ENCODE measurements around the gene TMEM150A.
"Not testable (repeated sequence)": the region's sequence is repeated elsewhere in the genome, so short reads cannot be mapped to it uniquely, and the experiment has no call there.

TMEM150A gene

DNA sequence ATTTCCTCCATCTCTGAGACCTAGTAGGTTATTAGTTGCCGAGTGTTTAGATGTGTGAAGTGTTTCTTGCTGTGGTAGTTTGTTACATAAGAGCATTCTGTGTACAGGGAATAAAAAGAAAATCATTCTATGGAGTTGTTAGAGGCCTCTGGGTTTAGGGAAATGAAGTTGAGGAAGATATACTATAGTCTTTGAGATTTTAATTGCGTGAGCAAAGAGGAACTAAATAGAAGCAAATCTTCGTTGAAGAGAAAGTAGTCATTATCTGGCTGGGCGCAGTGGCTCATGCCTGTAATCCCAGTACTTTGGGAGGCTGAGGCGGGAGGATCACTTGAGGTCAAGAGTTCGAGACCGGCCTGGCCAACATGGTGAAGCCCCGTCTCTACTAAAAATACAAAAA lies 32.5 kb upstream of the TMEM150A start:
- no peak for TF ChIP-seq CTCF (conservative IDR thresholded peaks at IDR 0.05; ENCODE audit: control insufficient read depth, insufficient read depth, low read depth, low read length)
- no peak for DNase-seq (ENCODE audit: low read depth)
- H3K4me3 ChIP-seq (ENCODE audit: control insufficient read depth, low read depth, low read length) = no peak overlapping the region

DNA sequence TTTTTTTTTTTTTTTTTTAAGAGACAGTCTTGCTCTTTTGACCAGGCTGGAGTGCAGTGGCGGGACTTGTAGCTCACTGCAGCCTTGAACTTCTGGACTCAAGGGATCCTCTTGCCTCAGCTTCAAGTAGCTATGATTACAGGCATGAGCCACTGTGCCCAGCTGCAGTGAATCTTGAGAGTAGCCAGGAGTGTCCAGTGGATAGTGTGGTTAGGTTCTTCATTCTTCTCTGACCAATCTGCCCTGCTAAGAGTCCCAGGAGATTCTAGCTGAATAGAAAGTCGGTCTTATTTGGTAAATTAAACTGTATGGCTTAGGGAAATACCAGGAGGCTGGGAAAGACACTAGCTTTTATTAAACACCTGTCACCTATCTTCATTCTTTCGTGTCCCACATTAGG lies 28.8 kb upstream of the TMEM150A start:
- H3K4me3 ChIP-seq (ENCODE audit: control insufficient read depth, low read depth, low read length) = no peak overlapping the region
- no peak for DNase-seq (ENCODE audit: low read depth)
- TF ChIP-seq CTCF (conservative IDR thresholded peaks at IDR 0.05; ENCODE audit: control insufficient read depth, insufficient read depth, low read depth, low read length) = no peak

DNA sequence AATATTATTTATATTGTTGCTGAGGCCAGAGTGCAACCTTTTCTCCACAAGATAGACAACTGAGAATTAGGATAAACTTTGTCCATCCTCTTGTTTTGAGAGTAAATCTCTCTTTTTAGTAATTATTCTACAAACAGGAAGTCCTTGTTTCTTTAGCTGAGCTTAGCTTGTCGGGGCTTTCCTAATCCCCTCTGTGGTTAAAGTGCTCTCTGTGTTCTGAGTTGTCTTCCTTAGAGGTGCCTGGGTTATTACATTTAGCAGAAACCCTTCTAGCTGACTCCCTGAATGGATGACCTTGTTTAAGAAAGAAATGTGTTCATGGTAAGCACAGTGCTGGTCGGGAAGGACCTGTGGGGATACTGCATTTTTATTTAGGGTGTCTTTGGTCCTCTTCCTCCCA lies 26.2 kb upstream of the TMEM150A start:
- H3K4me3 ChIP-seq (ENCODE audit: control insufficient read depth, low read depth, low read length) = no peak overlapping the region
- TF ChIP-seq CTCF (conservative IDR thresholded peaks at IDR 0.05; ENCODE audit: control insufficient read depth, insufficient read depth, low read depth, low read length) = no peak
- no peak for DNase-seq (ENCODE audit: low read depth)

GRCh38 chr2:85623991-85624390 lies 21.5 kb upstream of the TMEM150A start:
- TF ChIP-seq CTCF (conservative IDR thresholded peaks at IDR 0.05; ENCODE audit: control insufficient read depth, insufficient read depth, low read depth, low read length) = no peak
- DNase-seq (ENCODE audit: low read depth) = no peak
- no peak overlapping the region for H3K4me3 ChIP-seq (ENCODE audit: control insufficient read depth, low read depth, low read length)

GRCh38 chr2:85621338-85621737 lies 18.8 kb upstream of the TMEM150A start:
- no peak for TF ChIP-seq CTCF (conservative IDR thresholded peaks at IDR 0.05; ENCODE audit: control insufficient read depth, insufficient read depth, low read depth, low read length)
- no peak overlapping the region for H3K4me3 ChIP-seq (ENCODE audit: control insufficient read depth, low read depth, low read length)
- no peak for DNase-seq (ENCODE audit: low read depth)

- H3K4me3 ChIP-seq (ENCODE audit: control insufficient read depth, low read depth, low read length) = no peak overlapping the region
- DNase-seq (ENCODE audit: low read depth) = no peak
- no peak for TF ChIP-seq CTCF (conservative IDR thresholded peaks at IDR 0.05; ENCODE audit: control insufficient read depth, insufficient read depth, low read depth, low read length)
Measured at GRCh38 chr2:85619617-85620016, 17.1 kb upstream of the TMEM150A start.

DNA sequence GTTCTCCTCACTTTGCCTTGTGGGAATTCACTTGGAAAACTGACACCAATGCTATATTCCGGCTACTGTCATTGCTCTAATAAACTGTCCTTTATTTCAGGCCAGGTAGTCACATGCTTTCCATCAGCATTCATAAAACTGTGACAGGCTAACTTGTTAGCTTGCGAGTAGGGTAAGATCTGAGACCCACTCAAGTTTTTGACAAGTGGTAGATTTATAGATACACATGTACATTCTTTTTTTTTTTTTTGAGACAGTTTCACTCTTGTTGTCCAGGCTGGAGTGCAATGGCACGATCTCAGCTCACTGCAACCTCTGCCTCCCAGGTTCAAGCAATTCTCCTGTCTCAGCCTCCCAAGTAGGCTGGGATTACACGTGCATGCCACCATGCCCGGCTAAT lies 15.2 kb upstream of the TMEM150A start:
- not testable (repeated sequence) for H3K4me3 ChIP-seq (ENCODE audit: control insufficient read depth, low read depth, low read length); DNase-seq (ENCODE audit: low read depth)
